NCI-H1048 (cell line): ENCODE measurements around the gene DLX3.

Source experiments
- DNase-seq: peaks from one replicate; lab custom pipeline; 2025; lab: John Stamatoyannopoulos, UW

DLX3 gene

GRCh38 chr17:49972486-49973270 lies 22.3 kb downstream of the DLX3 start:
- DNase-seq: no peak

GRCh38 chr17:49971848-49972485 lies 23.1 kb downstream of the DLX3 start:
- DNase-seq: no peak

- DNase-seq: no peak
Observed at GRCh38 chr17:49971199-49971847, 23.7 kb downstream of the DLX3 start.

DNA sequence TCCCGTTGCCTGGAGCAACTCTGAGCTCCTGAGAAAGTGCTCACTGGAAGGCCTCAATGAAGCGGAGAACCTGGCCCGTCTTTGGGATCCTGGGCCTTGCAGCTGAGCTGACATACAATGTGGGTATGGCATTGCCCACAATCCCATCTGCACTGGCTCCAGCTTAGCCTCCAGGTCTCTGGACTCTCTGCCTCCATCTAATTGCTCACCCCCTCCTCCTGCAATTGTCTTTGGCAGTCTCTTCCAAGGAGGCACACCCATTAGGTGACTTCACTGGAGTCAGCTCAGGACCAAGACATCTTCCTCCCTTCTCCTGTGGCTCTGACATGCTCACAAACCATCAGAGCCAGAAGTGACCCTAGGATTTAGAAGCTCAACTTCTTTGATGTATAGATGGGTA lies 24.5 kb downstream of the DLX3 start:
- DNase-seq: no peak

GRCh38 chr17:49969795-49970389 lies 25.1 kb downstream of the DLX3 start:
- DNase-seq: no peak

GRCh38 chr17:49969134-49969759 lies 25.8 kb downstream of the DLX3 start, which contains the start of gene DLX4:
DLX4 (plus strand) TSS chr17:49969190; CDS start chr17:49969469, 279 bp downstream.
- DNase-seq: peak; percentile 70

GRCh38 chr17:49968405-49969133 lies 26.5 kb downstream of the DLX3 start:
- DNase-seq: no peak

GRCh38 chr17:49967621-49968404 lies 27.2 kb downstream of the DLX3 start:
- DNase-seq: no peak

- no peak for DNase-seq
Observed at GRCh38 chr17:49967205-49967604, 27.8 kb downstream of the DLX3 start.

DNA sequence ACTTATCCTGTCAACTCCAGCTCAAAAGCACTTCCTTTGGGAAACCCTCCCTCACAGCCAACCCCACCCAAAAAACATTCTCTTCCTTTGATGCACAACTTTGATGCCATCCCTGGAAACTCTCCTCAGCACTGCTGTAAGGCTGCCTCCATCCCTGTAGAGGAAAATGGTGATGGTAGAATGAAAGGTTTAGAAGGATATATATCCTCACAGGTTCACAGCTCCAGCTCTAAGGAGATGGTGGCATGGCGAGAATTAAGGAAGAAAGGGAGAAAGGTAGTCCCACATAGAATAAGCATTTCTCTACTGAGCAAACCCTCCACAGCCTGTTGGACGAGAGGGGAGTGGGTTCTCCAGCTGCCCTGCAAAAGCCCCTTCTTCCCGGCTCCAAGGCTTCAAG lies 28.3 kb downstream of the DLX3 start:
- DNase-seq: no peak

DNA sequence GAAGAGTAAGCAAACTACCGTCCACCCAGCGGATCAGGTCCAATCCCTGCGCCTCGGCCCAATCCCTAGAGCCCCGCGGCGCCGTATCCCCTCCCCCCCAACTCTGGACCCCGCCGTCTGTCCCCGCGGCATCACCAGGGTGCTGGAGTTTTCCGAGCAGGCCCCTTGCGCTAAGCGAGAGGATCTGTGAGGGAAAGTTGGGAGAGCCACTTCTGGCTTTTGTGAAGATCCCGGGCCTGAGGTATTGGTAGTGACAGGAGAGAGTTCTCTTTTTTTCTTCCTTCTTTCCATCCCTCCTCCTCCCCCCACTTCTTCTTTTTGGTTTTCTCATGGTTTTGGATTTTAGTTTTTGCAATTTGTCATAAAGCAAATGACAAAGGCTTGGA lies 29.5 kb downstream of the DLX3 start:
- no peak for DNase-seq

GRCh38 chr17:49964769-49965523 lies 30.1 kb downstream of the DLX3 start:
- no peak for DNase-seq

DNA sequence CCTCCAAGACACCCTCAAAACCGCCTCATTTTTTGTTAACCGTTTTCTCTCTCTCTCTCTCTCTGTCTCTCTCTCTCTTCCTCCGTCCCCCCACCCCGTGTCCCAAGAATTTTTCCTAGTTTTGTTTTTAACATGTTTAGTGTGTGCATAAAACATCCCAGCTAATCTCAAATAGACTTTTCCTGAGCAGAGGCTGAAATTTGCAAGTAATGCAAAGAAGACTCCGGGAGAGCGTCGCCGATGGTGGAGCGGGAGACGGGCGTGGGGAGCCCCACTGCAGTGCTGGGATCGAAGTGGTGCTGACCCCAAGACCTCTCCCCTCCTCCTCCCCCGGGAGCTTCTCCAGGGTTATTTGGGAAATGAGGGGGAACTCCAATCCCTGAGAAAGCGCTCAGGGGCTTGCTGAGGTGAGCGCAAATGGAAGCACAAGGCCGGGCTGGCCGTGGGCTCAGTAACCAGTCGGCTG lies 30.7 kb downstream of the DLX3 start:
- DNase-seq: no peak

GRCh38 chr17:49963626-49964302 lies 31.3 kb downstream of the DLX3 start:
- no peak for DNase-seq

DNA sequence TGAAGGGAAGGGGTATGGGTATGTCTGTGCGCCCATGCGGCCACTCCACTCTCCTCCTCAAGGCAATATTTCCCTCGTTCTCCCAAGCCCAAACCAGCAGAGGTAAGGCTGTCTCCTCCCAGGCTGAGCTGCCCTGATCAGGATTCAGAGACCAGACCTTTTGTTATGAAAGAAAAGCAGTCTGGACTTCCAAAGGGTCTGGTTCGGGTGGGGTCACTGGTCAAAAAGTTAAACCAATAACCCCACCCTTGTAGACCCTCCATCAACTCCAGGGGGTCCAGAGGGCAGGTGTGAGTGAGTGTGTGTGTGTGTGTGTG lies 31.8 kb downstream of the DLX3 start:
- no peak for DNase-seq

- no peak for DNase-seq
Observed at GRCh38 chr17:49962599-49963308, 32.3 kb downstream of the DLX3 start.

DNA sequence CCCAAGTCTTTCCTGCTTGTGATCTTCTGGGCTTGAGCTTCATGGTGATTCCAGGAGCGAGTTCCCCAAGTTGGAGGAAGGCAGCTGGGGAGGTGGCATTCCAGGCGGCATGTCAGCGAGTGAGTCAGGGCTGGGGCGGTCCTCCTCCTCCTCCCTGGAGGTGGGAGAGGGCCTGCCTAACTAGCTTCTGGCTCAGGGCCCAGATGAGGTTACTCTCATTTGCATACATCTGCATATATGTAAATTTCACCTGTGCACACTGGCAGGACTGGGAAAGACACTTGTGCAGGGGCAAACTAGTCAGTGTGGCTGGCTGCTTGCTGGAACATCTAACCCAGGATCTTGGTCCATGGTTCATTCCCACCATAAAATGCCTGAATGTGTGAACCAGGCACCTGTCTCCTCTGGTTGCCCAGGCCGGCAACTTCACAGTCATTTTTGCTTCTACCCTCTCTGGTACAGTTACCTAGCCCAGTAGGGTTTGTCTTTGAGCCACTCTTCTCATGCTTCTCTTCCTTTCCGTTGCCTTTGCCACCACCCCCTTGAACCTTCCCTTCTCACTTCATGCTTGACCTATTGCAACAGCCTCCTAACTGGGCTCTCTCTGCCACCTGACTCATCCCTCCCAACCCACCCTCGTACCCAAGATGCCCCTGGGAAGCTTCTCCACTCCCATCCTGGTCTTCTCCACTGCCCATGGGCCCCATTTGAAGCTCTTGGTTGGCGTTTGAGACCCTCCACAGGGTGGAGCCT lies 35.7 kb downstream of the DLX3 start:
- DNase-seq: no peak

DNA sequence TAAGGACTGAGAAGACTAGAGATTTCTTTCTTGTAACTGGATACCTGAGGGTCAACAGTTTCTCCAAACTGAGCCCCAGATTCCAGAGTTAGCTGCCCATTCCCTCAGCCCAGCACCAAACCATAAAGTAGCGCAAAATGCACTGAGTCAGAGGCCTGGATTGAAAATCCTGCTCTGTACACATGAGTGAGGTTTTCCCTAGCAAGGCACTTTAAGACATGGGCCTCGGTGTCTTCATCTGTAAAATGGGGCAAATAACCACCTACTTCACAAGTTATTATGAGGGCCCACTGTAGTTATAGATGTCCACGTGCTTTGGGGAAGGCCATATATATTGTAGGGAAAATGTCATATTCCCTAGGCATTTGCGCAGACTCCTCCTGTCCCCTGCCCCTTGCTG lies 36.3 kb downstream of the DLX3 start:
- no peak for DNase-seq
